Hematopoietic multipotent progenitor cell treated with erythropoietin and hydrocortisone succinate and interleukin-3 and kit ligand, for 8 days (in vitro differentiated cells): ENCODE measurements around the gene MRGPRF.

Experiments
- DNase-seq: peaks from one replicate; pipeline ENCODE4 v3.0.0-alpha.2; 2015

The MRGPRF gene

GRCh38 chr11:69013009-69013951, at the start of gene MRGPRF:
Gene MRGPRF, minus strand, starts transcription at chr11:69013246. Its CDS starts 3,345 bp downstream, at chr11:69009901.
- peak; percentile 20 for DNase-seq

GRCh38 chr11:69062169-69062855, 49.3 kb upstream of the MRGPRF start:
- no peak for DNase-seq

- no peak for DNase-seq
These were observed 48.6 kb upstream of the MRGPRF start for GRCh38 chr11:69061713-69062053.

GRCh38 chr11:69060806-69061712, 48.0 kb upstream of the MRGPRF start:
- DNase-seq, result no peak

GRCh38 chr11:69059985-69060384, 46.9 kb upstream of the MRGPRF start:
- no peak for DNase-seq

- DNase-seq, result no peak
These were observed 46.4 kb upstream of the MRGPRF start for GRCh38 chr11:69059429-69059828.

GRCh38 chr11:69058511-69059270, 45.6 kb upstream of the MRGPRF start:
- no peak for DNase-seq

GRCh38 chr11:69057801-69058200, 44.8 kb upstream of the MRGPRF start:
- no peak for DNase-seq

- no peak for DNase-seq
These were observed 44.2 kb upstream of the MRGPRF start for GRCh38 chr11:69057236-69057635.

GRCh38 chr11:69055598-69056516, 42.8 kb upstream of the MRGPRF start:
- DNase-seq, result peak; percentile 87

GRCh38 chr11:69055212-69055586, 42.2 kb upstream of the MRGPRF start:
- no peak for DNase-seq

GRCh38 chr11:69054397-69055211, 41.6 kb upstream of the MRGPRF start:
- DNase-seq, result no peak

- no peak for DNase-seq
These were observed 40.7 kb upstream of the MRGPRF start for GRCh38 chr11:69053546-69054396.

GRCh38 chr11:69053169-69053477, 40.1 kb upstream of the MRGPRF start:
- no peak for DNase-seq

- DNase-seq, result no peak
These were observed 39.5 kb upstream of the MRGPRF start for GRCh38 chr11:69052343-69053168.

- no peak for DNase-seq
These were observed 38.6 kb upstream of the MRGPRF start for GRCh38 chr11:69051381-69052342.
